HG02623 (cell line): ENCODE data around the gene CPE.
A peak's percentile ranks its signal among the peaks of the same experiment; 100 is the strongest.
"Not testable (repeated sequence)": the region's sequence is repeated elsewhere in the genome, so short reads cannot be mapped to it uniquely, and the experiment has no call there.

Experiments used
- ATAC-seq: cut with Tn5 transposase; IDR thresholded peaks from one replicate; pipeline ENCODE4 v1.9.1; 2021; ENCODE audit warnings: moderate library complexity; ENCODE audit not compliant: unreplicated experiment

Gene CPE

GRCh38 chr4:165378745-165379677 lies at the start of gene CPE:
Gene CPE, plus strand, starts transcription at chr4:165379008. Its CDS starts 214 bp downstream, at chr4:165379222.
- peak; percentile 80 for ATAC-seq

DNA sequence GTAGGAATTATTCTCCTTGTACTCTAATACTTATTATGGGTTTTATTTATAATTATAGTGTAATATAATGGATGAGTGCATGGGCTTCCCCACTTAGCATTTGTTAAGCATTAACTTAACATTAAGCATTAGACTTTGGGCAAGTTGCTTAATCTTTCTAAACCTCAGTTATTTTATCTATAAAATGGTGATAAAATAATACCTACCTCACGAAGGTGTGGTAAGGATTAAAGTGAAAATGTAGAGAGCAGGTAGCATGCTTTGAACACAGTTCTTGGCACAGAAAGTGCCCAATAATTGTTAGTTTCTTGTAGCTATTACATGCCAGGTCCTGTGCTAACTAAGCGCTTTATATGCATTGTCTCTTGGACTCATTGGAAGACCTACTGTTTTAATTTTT lies 48.7 kb upstream of the CPE start:
- no peak for ATAC-seq

- no peak for ATAC-seq
These were observed 48.1 kb upstream of the CPE start for GRCh38 chr4:165330666-165331065.

DNA sequence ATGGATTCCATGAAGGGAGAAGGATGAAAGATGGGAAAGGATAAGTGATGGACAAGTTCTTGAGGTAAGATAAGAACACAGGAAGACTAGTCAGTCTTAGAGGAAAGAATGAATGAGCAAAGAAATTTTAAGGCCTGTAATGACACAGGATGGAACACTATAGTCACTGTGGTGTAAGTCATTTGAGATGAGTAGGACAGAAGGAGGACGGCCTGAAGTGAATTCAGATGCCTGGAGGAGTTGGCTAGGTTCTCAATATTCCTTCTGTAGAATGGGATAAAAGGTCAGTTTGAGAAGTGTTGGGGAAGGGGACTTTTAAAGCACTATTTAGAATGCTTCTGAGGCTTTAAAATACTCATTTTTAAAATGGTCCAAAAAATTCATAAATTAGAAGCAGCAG lies 47.4 kb upstream of the CPE start:
- no peak for ATAC-seq

- no peak for ATAC-seq
These were observed 47.0 kb upstream of the CPE start for GRCh38 chr4:165331823-165332222.

DNA sequence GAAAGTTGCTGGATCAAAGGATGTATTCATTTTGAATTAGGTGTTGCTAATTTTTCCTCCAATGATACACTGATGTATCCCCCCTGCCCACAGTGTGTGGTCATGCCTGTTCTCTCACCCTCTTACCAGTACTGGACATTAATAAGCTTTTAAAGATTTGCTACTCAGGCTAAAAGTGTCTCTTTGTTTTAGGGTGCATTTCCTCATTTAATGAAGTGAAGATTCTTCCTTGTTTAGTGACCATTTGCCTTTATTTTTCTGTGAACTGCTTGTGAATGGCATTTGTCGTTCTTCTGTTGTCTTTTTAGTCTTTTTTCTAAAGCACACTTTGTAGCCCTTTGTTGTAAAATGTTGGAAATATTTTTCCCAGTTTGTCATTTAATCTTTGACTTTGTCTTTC lies 46.3 kb upstream of the CPE start:
- no peak for ATAC-seq

DNA sequence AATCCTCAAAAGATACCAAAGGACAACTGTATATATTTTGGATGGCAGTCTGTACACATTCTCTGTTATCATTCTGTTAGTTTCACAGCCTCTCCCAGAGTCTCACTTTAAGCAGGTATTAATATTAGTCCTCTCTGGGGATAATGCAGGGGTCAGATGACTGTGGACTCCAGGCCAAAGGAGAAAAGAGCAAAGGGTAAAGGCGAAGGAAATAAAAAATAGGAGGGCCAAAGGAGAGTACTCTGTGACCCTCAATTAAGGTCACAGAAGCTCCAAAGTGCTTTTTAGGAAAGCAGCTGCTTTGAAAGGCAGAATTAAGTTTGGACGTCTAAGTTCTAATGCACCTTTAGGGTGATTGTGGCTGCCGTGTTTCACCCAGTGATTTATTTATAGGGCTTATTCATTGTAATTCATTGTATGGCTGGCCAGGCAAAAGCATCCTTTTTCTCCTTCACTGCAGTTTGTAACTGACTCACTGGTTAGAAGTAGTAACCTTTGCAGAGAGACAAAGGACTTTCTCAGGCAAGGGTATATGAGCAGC lies 43.6 kb upstream of the CPE start:
- ATAC-seq, result no peak

DNA sequence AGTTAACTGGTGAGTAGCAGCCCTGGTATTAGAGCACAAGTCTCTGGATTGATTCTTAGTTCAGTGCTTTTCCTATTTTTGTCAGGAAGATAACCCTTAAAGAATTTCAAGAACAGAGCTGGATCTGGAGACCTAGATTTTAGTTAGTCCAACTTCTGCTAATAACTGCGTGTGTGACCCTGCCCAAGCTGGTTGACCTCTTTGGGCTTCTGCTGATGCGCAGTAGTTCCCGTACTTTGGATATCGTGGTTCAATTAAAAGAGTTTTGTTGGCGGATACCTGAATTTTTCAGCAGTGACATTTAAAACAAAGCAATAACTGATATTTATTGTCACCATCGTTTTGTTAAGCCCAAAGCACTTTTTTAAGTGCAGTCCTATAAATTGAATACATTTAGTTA lies 42.1 kb upstream of the CPE start:
- no peak for ATAC-seq

GRCh38 chr4:165342340-165342739 lies 36.5 kb upstream of the CPE start:
- not testable (repeated sequence) for ATAC-seq

DNA sequence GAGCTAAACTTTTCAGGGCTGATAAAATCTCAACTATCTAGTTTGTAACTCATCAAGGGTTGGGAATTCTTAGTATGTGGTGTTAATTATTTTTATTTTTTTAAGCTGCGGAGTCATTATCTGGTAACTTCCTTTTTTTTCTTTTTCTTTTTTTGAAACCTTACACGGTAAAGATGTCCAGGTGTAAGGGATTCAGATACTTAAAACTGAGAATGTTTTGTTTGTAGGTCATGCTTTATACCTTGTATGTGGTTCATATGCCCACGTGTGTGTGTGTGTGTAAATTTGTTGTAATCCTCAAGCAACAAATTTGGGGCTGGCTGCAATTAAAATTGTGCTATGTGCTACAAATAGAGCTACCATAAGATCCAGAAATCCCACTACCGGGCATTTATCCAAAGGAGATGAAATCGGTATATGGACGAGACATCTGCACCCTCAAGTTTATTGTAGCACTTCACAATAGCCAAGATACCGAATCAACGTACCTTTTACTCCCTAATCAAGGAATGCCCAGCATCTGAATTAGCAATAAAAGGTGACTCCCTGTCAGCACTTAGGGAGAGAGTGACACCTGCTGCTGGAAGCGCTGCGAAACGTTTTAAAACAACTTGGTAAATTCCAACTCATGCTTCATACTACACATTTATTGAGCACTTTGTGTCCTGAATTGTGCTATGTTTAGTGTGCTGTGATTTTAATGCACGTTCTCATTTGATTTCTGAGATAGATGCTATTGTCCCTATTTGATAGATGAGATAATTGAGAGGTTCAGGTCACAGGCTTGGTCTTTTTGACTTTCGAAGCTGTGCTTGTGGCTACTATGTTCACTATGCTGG lies 35.2 kb upstream of the CPE start:
- no peak for ATAC-seq

- ATAC-seq, result no peak
These were observed 33.0 kb upstream of the CPE start for GRCh38 chr4:165345666-165346417.

- no peak for ATAC-seq
These were observed 30.9 kb upstream of the CPE start for GRCh38 chr4:165347647-165348569.

DNA sequence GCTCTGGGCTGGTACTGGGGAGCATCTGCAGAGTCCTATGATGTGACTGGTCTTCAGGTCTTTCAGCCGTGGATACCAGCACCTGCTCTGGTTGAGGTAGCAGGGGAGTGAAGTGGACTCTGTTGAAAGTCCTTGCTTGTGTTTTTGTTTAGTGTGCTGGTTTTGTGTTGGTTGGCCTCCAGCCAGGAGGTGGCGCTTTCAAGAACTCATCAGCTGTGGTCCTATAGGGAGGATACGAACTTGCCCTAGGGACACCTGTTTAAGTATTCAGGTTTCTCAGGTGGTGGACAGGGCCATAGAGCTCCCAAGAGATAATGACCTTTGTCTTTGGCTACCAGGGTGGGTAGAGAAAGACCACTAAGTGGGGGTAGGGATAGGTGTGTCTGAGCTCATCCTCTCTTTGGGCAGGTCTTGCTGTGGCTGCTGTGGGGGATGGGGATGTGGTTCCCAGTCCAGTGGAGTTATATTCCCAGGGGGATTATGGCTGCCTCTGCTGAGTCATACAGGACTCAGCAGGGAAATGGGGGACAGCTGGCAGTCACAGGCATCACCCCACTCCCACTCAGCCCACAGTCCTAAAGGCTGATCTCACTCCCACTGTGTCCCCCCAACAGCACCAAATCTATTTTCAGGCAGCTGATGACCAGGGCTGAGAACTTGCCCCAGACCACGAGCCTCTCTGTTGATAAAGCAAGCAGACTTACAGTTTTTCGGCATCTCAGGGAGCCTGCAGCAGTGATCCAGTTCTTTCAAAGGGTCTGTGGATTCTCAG lies 27.3 kb upstream of the CPE start:
- ATAC-seq, result no peak

- no peak for ATAC-seq
These were observed 22.9 kb upstream of the CPE start for GRCh38 chr4:165355900-165356300.

- ATAC-seq, result no peak
These were observed 19.3 kb upstream of the CPE start for GRCh38 chr4:165359506-165359905.

DNA sequence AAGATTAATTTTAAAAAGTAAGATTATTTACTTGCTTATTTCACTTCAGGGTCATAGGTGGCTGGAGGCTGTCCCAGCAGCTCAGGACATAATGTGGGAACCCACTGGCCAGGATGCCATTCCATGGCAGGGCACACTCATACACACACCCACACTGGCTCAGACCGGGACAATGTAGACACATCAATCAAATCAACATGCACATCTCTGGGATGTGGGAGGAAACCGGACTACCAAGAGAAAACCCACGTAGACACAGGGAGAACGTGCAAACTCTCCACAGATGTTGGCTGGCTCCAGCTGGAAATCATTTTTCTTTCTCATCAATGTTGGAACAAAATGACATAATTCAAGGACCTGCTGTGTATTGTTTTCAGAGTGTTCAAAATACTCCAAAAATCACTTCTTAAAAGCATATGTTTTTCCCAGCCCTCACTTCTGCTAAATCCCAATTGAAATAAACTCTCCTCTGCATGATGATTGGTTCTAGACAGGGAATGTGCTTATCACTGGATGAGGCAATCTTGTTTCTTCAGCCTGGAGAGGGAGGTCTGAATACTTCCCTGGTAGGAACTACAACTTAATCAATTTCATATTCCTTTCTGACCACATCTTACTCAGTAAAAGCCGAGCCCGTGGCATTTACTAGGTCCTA lies 18.6 kb upstream of the CPE start:
- no peak for ATAC-seq

DNA sequence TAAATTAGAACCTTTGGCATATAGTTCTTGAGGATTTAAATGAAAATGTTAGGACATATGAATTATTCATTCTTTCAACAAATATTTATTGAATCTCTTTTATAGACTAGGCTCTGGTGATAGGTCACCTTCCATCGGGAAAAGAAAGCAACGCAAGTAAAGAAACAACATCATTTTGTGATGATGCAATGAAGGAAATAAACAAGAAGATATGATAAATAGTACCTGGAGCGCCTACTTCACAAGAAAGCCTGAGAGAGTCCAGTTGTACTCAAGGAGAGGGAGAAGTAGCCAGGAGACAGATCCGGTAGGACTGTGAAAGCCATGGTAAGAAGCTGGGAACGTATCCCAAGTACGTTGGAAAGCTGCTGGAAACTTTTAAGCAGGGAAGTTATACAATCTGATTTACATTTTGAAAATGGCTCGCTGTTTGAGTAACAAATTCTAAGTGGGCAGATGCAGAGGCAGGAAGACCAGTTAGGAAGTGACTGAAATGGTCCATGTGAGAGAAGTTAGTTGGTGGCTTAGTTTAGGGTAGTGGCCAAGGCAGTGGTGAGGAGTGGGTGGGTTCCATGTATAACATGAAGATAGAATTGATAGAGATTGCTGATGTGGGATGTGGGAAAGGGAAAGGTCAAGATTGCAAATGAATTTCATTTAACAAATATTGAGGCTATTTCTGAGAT lies 17.7 kb upstream of the CPE start:
- ATAC-seq, result no peak

GRCh38 chr4:165361810-165362209 lies 17.0 kb upstream of the CPE start:
- ATAC-seq, result no peak
